Esophagus squamous epithelium (tissue), 5 donors: ENCODE measurements around the gene GATAD2A. TPM values are rescaled to one million over a fixed set of nuclear protein-coding genes. Genes with fewer than 3 reads are reported as not detected.

Source experiments
- DNase-seq: peaks from one replicate; lab custom pipeline; 2025; lab: John Stamatoyannopoulos, UW
- H3K27ac ChIP-seq, 4 donors: fragments of 200-600 bp; sonication (generic); one replicate each; pipeline ENCODE4 v1.5.1; 2016 to 2019; ENCODE audit warnings: mild to moderate bottlenecking in 1 of 4
- H3K27me3 ChIP-seq, 4 donors: fragments of 200-600 bp; sonication (generic); 1 replicate in 3 of 4; 2 replicates in 1 of 4; pipeline versions ENCODE4 v1.5.1 to v1.6.0; 2017 to 2021; ENCODE audit warnings: antibody characterized with exemption in 1 of 4
- H3K36me3 ChIP-seq, 3 donors: fragments of 200-600 bp; sonication (generic); one replicate each; pipeline ENCODE4 v1.5.1; 2016 to 2019
- H3K4me1 ChIP-seq, 3 donors: fragments of 200-600 bp; sonication (generic); one replicate each; pipeline ENCODE4 v1.5.1; 2017 to 2019
- H3K4me3 ChIP-seq, 4 donors: fragments of 200-600 bp; sonication (generic); 1 replicate in 3 of 4; 2 replicates in 1 of 4; pipeline ENCODE4 v1.5.1; 2016 to 2019; ENCODE audit warnings: mild to moderate bottlenecking in 2 of 4, moderate library complexity in 1 of 4
- H3K9me3 ChIP-seq, 3 donors: fragments of 200-600 bp; sonication (generic); one replicate each; pipeline ENCODE4 v1.5.1; 2016 to 2019
- POLR2A ChIP-seq, 4 donors: fragments of 450-650 bp; IDR thresholded peaks; one replicate each; pipeline ENCODE4 v1.6.1; 2017; ENCODE audit warnings: antibody characterized with exemption in 4 of 4, mild to moderate bottlenecking in 4 of 4, moderate library complexity in 3 of 4
- WGBS, 2 donors: methylation state at CpG; one replicate each; pipeline ENCODE4 v1.1.5; 2018; 5-methylcytosine and 5-hydroxymethylcytosine counted together
- intact Hi-C: fragments of 100-400 bp; cut with DNase I; formaldehyde crosslinking; loops from one replicate; pipeline ENCODE4 v1.15.0; 2022
- total RNA-seq, 4 donors: library from RNA; depleted of rRNA; stranded (reverse); fragments of >200 nt; gene quantifications; one replicate each; pipeline ENCODE4 v1.1.0, GENCODE V29; 2016
- TF ChIP-seq, protein P1 (sequence below), 6 experiments: fragments of 450-650 bp in 4 of 6; fragments of 200-600 bp in 2 of 6; sonication (generic) in 2 of 6; IDR thresholded peaks; one replicate each; pipeline ENCODE4 v1.5.1; 2016 to 2019; ENCODE audit warnings: antibody characterized with exemption in 6 of 6, mild to moderate bottlenecking in 4 of 6, moderate library complexity in 4 of 6
- donor health status: DM: yes; HTN: yes; CAD: no.

Gene GATAD2A
- total RNA-seq, 4 donors from 2014 or later, result 39.7 to 81.4 (median 41.6) TPM

GRCh38 chr19:19525611-19526380, 120.3 kb downstream of the GATAD2A start:
- 79 to 100% methylated on average over 3 to 9 of the region's 23 CpGs for WGBS, 2 donors
- no peaks in the 10 kb centered on the region for H3K9me3 ChIP-seq
- TF ChIP-seq POLR2A (IDR thresholded peaks at IDR 0.05), result no peak
- TF ChIP-seq, protein P1, sequence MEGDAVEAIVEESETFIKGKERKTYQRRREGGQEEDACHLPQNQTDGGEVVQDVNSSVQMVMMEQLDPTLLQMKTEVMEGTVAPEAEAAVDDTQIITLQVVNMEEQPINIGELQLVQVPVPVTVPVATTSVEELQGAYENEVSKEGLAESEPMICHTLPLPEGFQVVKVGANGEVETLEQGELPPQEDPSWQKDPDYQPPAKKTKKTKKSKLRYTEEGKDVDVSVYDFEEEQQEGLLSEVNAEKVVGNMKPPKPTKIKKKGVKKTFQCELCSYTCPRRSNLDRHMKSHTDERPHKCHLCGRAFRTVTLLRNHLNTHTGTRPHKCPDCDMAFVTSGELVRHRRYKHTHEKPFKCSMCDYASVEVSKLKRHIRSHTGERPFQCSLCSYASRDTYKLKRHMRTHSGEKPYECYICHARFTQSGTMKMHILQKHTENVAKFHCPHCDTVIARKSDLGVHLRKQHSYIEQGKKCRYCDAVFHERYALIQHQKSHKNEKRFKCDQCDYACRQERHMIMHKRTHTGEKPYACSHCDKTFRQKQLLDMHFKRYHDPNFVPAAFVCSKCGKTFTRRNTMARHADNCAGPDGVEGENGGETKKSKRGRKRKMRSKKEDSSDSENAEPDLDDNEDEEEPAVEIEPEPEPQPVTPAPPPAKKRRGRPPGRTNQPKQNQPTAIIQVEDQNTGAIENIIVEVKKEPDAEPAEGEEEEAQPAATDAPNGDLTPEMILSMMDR (IDR thresholded peaks at IDR 0.05), result no peak
- H3K27me3 ChIP-seq, result no peaks in the 10 kb centered on the region
- DNase-seq, result no peak
- H3K36me3 ChIP-seq, result peaks cover 12 to 67% (median 36%) of the 10 kb centered on the region in 3 donors
- no peak overlapping the region for H3K4me3 ChIP-seq
- H3K27ac ChIP-seq, result no peak overlapping the region
- H3K4me1 ChIP-seq, result peaks cover 0 to 5% (median 0%) of the 10 kb centered on the region in 3 donors
- intact Hi-C loops, result no loop called here

DNA sequence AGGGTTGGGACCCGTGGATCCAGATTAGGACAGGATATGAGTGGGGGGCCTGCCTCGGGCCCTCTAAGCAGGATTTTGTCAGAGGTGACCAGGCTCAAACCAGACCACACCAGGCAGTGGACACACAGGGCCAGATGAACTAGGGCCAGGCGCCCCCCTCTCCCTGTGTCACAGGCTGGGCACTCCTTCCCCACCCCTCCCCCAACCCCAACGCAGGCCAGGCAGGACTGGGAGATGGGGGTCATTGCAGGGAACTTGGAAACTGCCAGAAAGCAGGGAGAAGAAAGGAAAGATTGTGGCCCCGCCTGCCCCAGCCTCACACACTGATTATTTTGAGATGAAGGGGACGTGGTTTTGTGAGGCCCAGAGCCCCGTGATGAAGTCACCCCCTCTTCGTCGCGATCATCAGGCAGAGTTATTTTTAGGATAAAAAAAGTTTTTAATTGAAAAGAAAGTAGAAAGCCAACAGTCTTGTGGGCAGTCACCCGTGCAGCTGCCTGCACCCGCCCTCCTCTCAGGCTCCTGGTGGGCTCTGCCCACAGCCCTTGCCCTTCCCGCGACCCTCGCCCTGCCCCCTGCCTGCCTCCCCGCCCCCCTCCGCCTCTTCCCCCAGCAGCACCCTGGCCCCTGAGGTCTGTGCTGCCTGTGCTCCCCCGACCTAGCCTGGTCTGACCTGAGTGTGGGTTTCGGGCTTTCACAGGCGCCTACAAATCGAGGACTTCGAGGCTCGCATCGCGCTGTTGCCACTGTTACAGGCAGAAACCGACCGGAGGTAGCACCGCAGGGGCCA, 121.3 kb downstream of the GATAD2A start:
- H3K36me3 ChIP-seq, result peaks cover 12 to 64% (median 36%) of the 10 kb centered on the region in 3 donors
- no peak overlapping the region for H3K4me3 ChIP-seq
- intact Hi-C loops, result no loop called here
- H3K27ac ChIP-seq, result no peak overlapping the region
- DNase-seq, result no peak
- peaks cover 0 to 5% (median 0%) of the 10 kb centered on the region in 3 donors for H3K4me1 ChIP-seq
- no peaks in the 10 kb centered on the region for H3K9me3 ChIP-seq
- TF ChIP-seq, protein P1 (IDR thresholded peaks at IDR 0.05), result no peak
- no peak for TF ChIP-seq POLR2A (IDR thresholded peaks at IDR 0.05)
- 69 to 71% methylated on average over 9 to 10 of the region's 28 CpGs for WGBS, 2 donors
- H3K27me3 ChIP-seq, result no peaks in the 10 kb centered on the region

DNA sequence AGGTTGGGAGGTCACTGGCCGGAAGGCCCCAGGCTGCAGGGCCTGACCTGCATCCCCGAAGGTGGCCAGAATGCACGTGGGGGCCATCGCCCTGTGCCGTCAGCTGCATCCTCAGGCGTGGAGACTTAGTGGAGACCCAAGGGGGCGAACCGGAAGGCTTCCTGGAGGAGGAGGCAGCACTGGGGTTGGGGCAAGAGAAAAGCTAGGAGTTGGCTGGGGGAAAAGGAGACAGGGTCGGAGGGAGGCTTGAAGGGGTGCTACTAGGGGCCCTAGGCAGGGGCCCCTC, 121.8 kb downstream of the GATAD2A start:
- H3K27me3 ChIP-seq, result no peaks in the 10 kb centered on the region
- intact Hi-C loops, result no loop called here
- no peaks in the 10 kb centered on the region for H3K9me3 ChIP-seq
- 83 to 100% methylated on average over 3 to 4 of the region's 9 CpGs for WGBS, 2 donors
- H3K4me1 ChIP-seq, result peaks cover 2 to 10% (median 4%) of the 10 kb centered on the region in 3 donors
- no peak overlapping the region for H3K4me3 ChIP-seq
- TF ChIP-seq POLR2A (IDR thresholded peaks at IDR 0.05), result no peak
- TF ChIP-seq, protein P1 (IDR thresholded peaks at IDR 0.05), result no peak
- no peak overlapping the region for H3K27ac ChIP-seq
- no peak for DNase-seq
- peaks cover 12 to 64% (median 36%) of the 10 kb centered on the region in 3 donors for H3K36me3 ChIP-seq

- intact Hi-C loops, result no loop called here
- H3K27ac ChIP-seq, result no peak overlapping the region
- H3K36me3 ChIP-seq, result peaks cover 12 to 64% (median 36%) of the 10 kb centered on the region in 3 donors
- no peak overlapping the region for H3K4me3 ChIP-seq
- H3K9me3 ChIP-seq, result no peaks in the 10 kb centered on the region
- no peaks in the 10 kb centered on the region for H3K27me3 ChIP-seq
- TF ChIP-seq, protein P1 (IDR thresholded peaks at IDR 0.05), result no peak
- no peak for TF ChIP-seq POLR2A (IDR thresholded peaks at IDR 0.05)
- DNase-seq, result no peak
- peaks cover 6 to 14% (median 6%) of the 10 kb centered on the region in 3 donors for H3K4me1 ChIP-seq
- 88 to 90% methylated on average over 9 to 10 of the region's 27 CpGs for WGBS, 2 donors
Observed at GRCh38 chr19:19527674-19528625, 122.5 kb downstream of the GATAD2A start.
